Liver (tissue), 9 donors: ENCODE measurements around the gene HS1BP3. TPM values are rescaled to one million over a fixed set of nuclear protein-coding genes. Genes with fewer than 3 reads are reported as not detected.
A peak's percentile ranks its signal among the peaks of the same experiment; 100 is the strongest.

Experiments used
- DNase-seq: peaks from one replicate; pipeline ENCODE4 v3.0.0-alpha.2; 2017; ENCODE audit warnings: low spot score
- H3K27ac ChIP-seq, 2 donors: one replicate each; pipeline ENCODE4 v1.7.0; 2013; ENCODE audit warnings: inconsistent platforms in 2 of 2, low read length in 2 of 2, control low read depth in 1 of 2, low read depth in 1 of 2, mild to moderate bottlenecking in 1 of 2
- H3K27me3 ChIP-seq, 4 donors: one replicate each; pipeline versions ENCODE4 v1.6.1 to v1.7.0; 2013; ENCODE audit warnings: low read length in 3 of 4, inconsistent platforms in 1 of 4, mild to moderate bottlenecking in 1 of 4, moderate library complexity in 1 of 4; ENCODE audit not compliant: control insufficient read depth in 4 of 4, insufficient read depth in 4 of 4
- H3K36me3 ChIP-seq, 4 donors: one replicate each; pipeline versions ENCODE4 v1.6.1 to v1.7.0; 2013; ENCODE audit warnings: low read length in 3 of 4, mild to moderate bottlenecking in 3 of 4, low read depth in 1 of 4, moderate library complexity in 1 of 4; ENCODE audit not compliant: control insufficient read depth in 4 of 4, insufficient read depth in 3 of 4
- H3K4me1 ChIP-seq, 4 donors: one replicate each; pipeline versions ENCODE4 v1.6.1 to v1.7.0; 2013; ENCODE audit warnings: low read length in 3 of 4, mild to moderate bottlenecking in 3 of 4, moderate library complexity in 1 of 4; ENCODE audit not compliant: control insufficient read depth in 4 of 4, insufficient read depth in 4 of 4
- H3K4me3 ChIP-seq, 3 donors: one replicate each; pipeline versions ENCODE4 v1.6.1 to v1.7.0; 2013; ENCODE audit warnings: low read length in 3 of 3, control low read depth in 1 of 3, low read depth in 1 of 3, mild to moderate bottlenecking in 1 of 3
- H3K9ac ChIP-seq, 2 donors: one replicate each; pipeline ENCODE4 v1.7.0; 2013; ENCODE audit warnings: low read length in 2 of 2, mild to moderate bottlenecking in 2 of 2, moderate library complexity in 2 of 2, control low read depth in 1 of 2, low read depth in 1 of 2
- H3K9me3 ChIP-seq, 4 donors: one replicate each; pipeline versions ENCODE4 v1.6.1 to v1.7.0; 2013; ENCODE audit warnings: low read length in 3 of 4; ENCODE audit not compliant: control insufficient read depth in 4 of 4
- ATF3 ChIP-seq: IDR thresholded peaks from 2 replicates; pipeline ENCODE4 v1.6.1; 2016; ENCODE audit warnings: antibody characterized with exemption
- CTCF ChIP-seq: fragments of 150-350 bp; IDR thresholded peaks from 2 replicates; pipeline ENCODE4 v1.5.1; 2017; ENCODE audit warnings: improper control_type of control experiment, low read depth, low read length; ENCODE audit not compliant: missing input control
- EGR1 ChIP-seq, 2 donors: IDR thresholded peaks; 2 replicates each; pipeline ENCODE4 v1.6.1; 2016 to 2018; ENCODE audit warnings: antibody characterized with exemption in 2 of 2, low read depth in 2 of 2
- FOXA1 ChIP-seq: IDR thresholded peaks from 2 replicates; pipeline ENCODE4 v1.6.1; 2016; ENCODE audit warnings: antibody characterized with exemption
- FOXA2 ChIP-seq: IDR thresholded peaks from 2 replicates; pipeline ENCODE4 v1.6.1; 2016; ENCODE audit warnings: antibody characterized with exemption
- GABPA ChIP-seq, 2 donors: IDR thresholded peaks in 1 of 2; conservative IDR thresholded peaks in 1 of 2; 2 replicates each; pipeline ENCODE4 v1.6.1; 2016; ENCODE audit warnings: antibody characterized with exemption in 2 of 2, mild to moderate bottlenecking in 1 of 2, moderate library complexity in 1 of 2
- HNF4A ChIP-seq, 2 donors: conservative IDR thresholded peaks; 2 replicates each; pipeline ENCODE4 v1.6.1; 2016; ENCODE audit warnings: antibody characterized with exemption in 2 of 2, mild to moderate bottlenecking in 2 of 2
- HNF4G ChIP-seq: IDR thresholded peaks from 2 replicates; pipeline ENCODE4 v1.6.1; 2016; ENCODE audit warnings: antibody characterized with exemption
- JUND ChIP-seq, 2 donors: IDR thresholded peaks; 2 replicates each; pipeline ENCODE4 v1.6.1; 2016; ENCODE audit warnings: antibody characterized with exemption in 2 of 2
- MAX ChIP-seq: IDR thresholded peaks from 2 replicates; pipeline ENCODE4 v1.6.1; 2016; ENCODE audit warnings: antibody characterized with exemption
- NR2F2 ChIP-seq: IDR thresholded peaks from 2 replicates; pipeline ENCODE4 v1.6.1; 2016; ENCODE audit warnings: antibody characterized with exemption
- RAD21 ChIP-seq, 2 donors: IDR thresholded peaks; 2 replicates each; pipeline ENCODE4 v1.6.1; 2016; ENCODE audit warnings: antibody characterized with exemption in 2 of 2, mild to moderate bottlenecking in 2 of 2
- REST ChIP-seq: IDR thresholded peaks from 2 replicates; pipeline ENCODE4 v1.6.1; 2016; ENCODE audit warnings: antibody characterized with exemption, mild to moderate bottlenecking
- RXRA ChIP-seq, 2 donors: IDR thresholded peaks; 2 replicates each; pipeline ENCODE4 v1.6.1; 2017 to 2018; ENCODE audit warnings: antibody characterized with exemption in 2 of 2, mild to moderate bottlenecking in 1 of 2
- SP1 ChIP-seq: IDR thresholded peaks from 2 replicates; pipeline ENCODE4 v1.6.1; 2018; ENCODE audit warnings: antibody characterized with exemption, mild to moderate bottlenecking
- TAF1 ChIP-seq: conservative IDR thresholded peaks from 2 replicates; pipeline ENCODE4 v1.6.1; 2016; ENCODE audit warnings: antibody characterized with exemption, mild to moderate bottlenecking
- YY1 ChIP-seq: IDR thresholded peaks from 2 replicates; pipeline ENCODE4 v1.6.1; 2016; ENCODE audit warnings: antibody characterized with exemption, mild to moderate bottlenecking
- ZBTB33 ChIP-seq: IDR thresholded peaks from 2 replicates; pipeline ENCODE4 v1.6.1; 2016; ENCODE audit warnings: antibody characterized with exemption
- WGBS: extraction: QIAGEN DNeasy Blood & Tissue Kit; methylation state at CpG from one replicate; pipeline ENCODE4 v1.1.7; 2013; 5-methylcytosine and 5-hydroxymethylcytosine counted together
- polyA plus RNA-seq, 2 donors: library from polyadenylated mRNA; stranded (reverse) in 1 of 2; unstranded in 1 of 2; fragments of 200-250 nt in 1 of 2; fragments of >200 nt in 1 of 2; fragmentation: Nextera tagmentation in 1 of 2; extraction: Ambion mirVana in 1 of 2; gene quantifications; one replicate each; pipeline versions ENCODE4 v1.2.1 to v1.2.3, GENCODE V29; 2013 to 2015
- total RNA-seq, 2 donors: library from RNA; depleted of rRNA; stranded (reverse); fragments of >200 nt; gene quantifications; one replicate each; pipeline ENCODE4 v1.2.3, GENCODE V29; 2014
- donor health status: healthy.
- donor health status: healthy.
- donor health status: healthy.
- donor health status: healthy.
- donor health status: healthy.

The HS1BP3 gene
- total and polyA plus RNA-seq, 4 donors, result 7.7 to 15.4 (median 10.9) TPM

GRCh38 chr2:20595439-20596192 lies 55.3 kb downstream of the HS1BP3 start (continued):
- no peak for TF ChIP-seq ZBTB33
- peak; percentile 83 for TF ChIP-seq NR2F2

- Histone ChIP-seq H3K27ac (peak overlapping the region; percentile 82 to 85), H3K4me3 (no peak overlapping the region), H3K9me3 (no peaks in the 10 kb centered on the region), H3K4me1 (peaks cover 52 to 86% (median 64%) of the 10 kb centered on the region in 4 donors), H3K36me3 (no peaks in the 10 kb centered on the region), H3K9ac (peak overlapping the region; percentile 0 to 3), H3K27me3 (no peaks in the 10 kb centered on the region)
- no peak for TF ChIP-seq ATF3
- no peak for TF ChIP-seq RXRA (IDR thresholded peaks at IDR 0.05)
- no peak for TF ChIP-seq HNF4A (conservative IDR thresholded peaks at IDR 0.05)
- no peak for TF ChIP-seq YY1
- no peak for TF ChIP-seq ZBTB33
- no peak for TF ChIP-seq REST
- TF ChIP-seq SP1, result no peak
- no peak for TF ChIP-seq MAX
- no peak for TF ChIP-seq HNF4G
- no peak for TF ChIP-seq NR2F2
- TF ChIP-seq FOXA1, result no peak
- no peak for TF ChIP-seq EGR1 (IDR thresholded peaks at IDR 0.05; ENCODE audit: low read depth in 2 of 2)
- TF ChIP-seq TAF1, result no peak
- TF ChIP-seq RAD21 (IDR thresholded peaks at IDR 0.05), result no peak
- no peak for TF ChIP-seq CTCF
- no peak for TF ChIP-seq JUND (IDR thresholded peaks at IDR 0.05)
- TF ChIP-seq GABPA (IDR thresholded peaks at IDR 0.05 in 1 of 2, conservative IDR thresholded peaks at IDR 0.05 in 1 of 2), result no peak
- TF ChIP-seq FOXA2, result no peak
- WGBS, result 64% methylated on average over 8 of the region's 8 CpGs
- DNase-seq, result no peak
Measured at GRCh38 chr2:20594957-20595356, 55.9 kb downstream of the HS1BP3 start.
